KMS-11 (cell line): ENCODE measurements around the gene OCEL1.

Source experiments
- H2AFZ ChIP-seq: fragments of 200-600 bp; sonication (generic); 2 replicates; pipeline ENCODE4 v1.6.1; 2016; ENCODE audit warnings: antibody characterized with exemption, mixed run types, low read depth
- H3K27ac ChIP-seq: fragments of 200-600 bp; sonication (generic); 2 replicates; pipeline ENCODE4 v1.6.1; 2016; ENCODE audit warnings: mild to moderate bottlenecking, mixed run types
- H3K27me3 ChIP-seq: fragments of 200-600 bp; sonication (generic); 2 replicates; pipeline ENCODE4 v1.6.1; 2017; ENCODE audit warnings: mild to moderate bottlenecking, low read depth, mixed run types, moderate library complexity; ENCODE audit not compliant: insufficient read depth
- H3K36me3 ChIP-seq: fragments of 200-600 bp; sonication (generic); 2 replicates; pipeline ENCODE4 v1.6.1; 2017; ENCODE audit warnings: mild to moderate bottlenecking, mixed run types; ENCODE audit not compliant: insufficient read depth
- H3K4me1 ChIP-seq: fragments of 200-600 bp; sonication (generic); 2 replicates; pipeline ENCODE4 v1.6.1; 2016; ENCODE audit warnings: mild to moderate bottlenecking, low read depth, mixed run types; ENCODE audit not compliant: poor library complexity, severe bottlenecking
- H3K4me2 ChIP-seq: fragments of 200-600 bp; sonication (generic); 2 replicates; pipeline ENCODE4 v1.7.0; 2016; ENCODE audit warnings: mild to moderate bottlenecking, mixed run types
- H3K4me3 ChIP-seq: fragments of 200-600 bp; sonication (generic); IDR thresholded peaks from 2 replicates; pipeline ENCODE4 v1.6.1; 2017; ENCODE audit warnings: low read depth, low read length, mixed read lengths; ENCODE audit not compliant: insufficient read depth
- H3K79me2 ChIP-seq: fragments of 200-600 bp; sonication (generic); 2 replicates; pipeline ENCODE4 v1.6.1; 2016; ENCODE audit warnings: low read depth, mixed run types; ENCODE audit not compliant: insufficient read depth
- H3K9ac ChIP-seq: fragments of 200-600 bp; sonication (generic); 2 replicates; pipeline ENCODE4 v1.6.1; 2016; ENCODE audit warnings: mild to moderate bottlenecking, mixed run types
- H4K20me1 ChIP-seq: fragments of 200-600 bp; sonication (generic); 2 replicates; pipeline ENCODE4 v1.6.1; 2016; ENCODE audit warnings: mild to moderate bottlenecking, mixed run types; ENCODE audit not compliant: insufficient read depth
- TF ChIP-seq, protein P1 (sequence below): fragments of 200-600 bp; sonication (generic); conservative IDR thresholded peaks from 2 replicates; pipeline ENCODE4 v1.6.1; 2017; ENCODE audit warnings: low read depth, mild to moderate bottlenecking, antibody characterized with exemption, low read length, moderate library complexity, mixed read lengths

The OCEL1 gene

GRCh38 chr19:17213334-17213733 is 12.7 kb upstream of the OCEL1 start:
- Histone ChIP-seq H3K4me2 (no peak overlapping the region), H3K36me3 (no peaks in the 10 kb centered on the region)

GRCh38 chr19:17214508-17215126 is 11.4 kb upstream of the OCEL1 start:
- Histone ChIP-seq H3K4me1 (peaks cover 15% of the 10 kb centered on the region), H3K4me3 (no peak overlapping the region), H3K27ac (peak overlapping the region; percentile 66), H3K9ac (peak overlapping the region; percentile 83), H4K20me1 (no peaks in the 10 kb centered on the region), H3K79me2 (no peaks in the 10 kb centered on the region), H3K36me3 (no peaks in the 10 kb centered on the region), H2AFZ (peak overlapping the region; percentile 73; the same call in 1 of the 2 replicates), H3K4me2 (peak overlapping the region; percentile 99), H3K27me3 (no peaks in the 10 kb centered on the region)
- TF ChIP-seq, protein P1, sequence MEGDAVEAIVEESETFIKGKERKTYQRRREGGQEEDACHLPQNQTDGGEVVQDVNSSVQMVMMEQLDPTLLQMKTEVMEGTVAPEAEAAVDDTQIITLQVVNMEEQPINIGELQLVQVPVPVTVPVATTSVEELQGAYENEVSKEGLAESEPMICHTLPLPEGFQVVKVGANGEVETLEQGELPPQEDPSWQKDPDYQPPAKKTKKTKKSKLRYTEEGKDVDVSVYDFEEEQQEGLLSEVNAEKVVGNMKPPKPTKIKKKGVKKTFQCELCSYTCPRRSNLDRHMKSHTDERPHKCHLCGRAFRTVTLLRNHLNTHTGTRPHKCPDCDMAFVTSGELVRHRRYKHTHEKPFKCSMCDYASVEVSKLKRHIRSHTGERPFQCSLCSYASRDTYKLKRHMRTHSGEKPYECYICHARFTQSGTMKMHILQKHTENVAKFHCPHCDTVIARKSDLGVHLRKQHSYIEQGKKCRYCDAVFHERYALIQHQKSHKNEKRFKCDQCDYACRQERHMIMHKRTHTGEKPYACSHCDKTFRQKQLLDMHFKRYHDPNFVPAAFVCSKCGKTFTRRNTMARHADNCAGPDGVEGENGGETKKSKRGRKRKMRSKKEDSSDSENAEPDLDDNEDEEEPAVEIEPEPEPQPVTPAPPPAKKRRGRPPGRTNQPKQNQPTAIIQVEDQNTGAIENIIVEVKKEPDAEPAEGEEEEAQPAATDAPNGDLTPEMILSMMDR, result no peak

More at GRCh38 chr19:17213334-17213733, 12.7 kb upstream of the OCEL1 start:
- Histone ChIP-seq H3K9ac (no peak overlapping the region), H2AFZ (no peak overlapping the region), H3K79me2 (no peaks in the 10 kb centered on the region), H3K4me3 (no peak overlapping the region), H3K4me1 (peaks cover 15% of the 10 kb centered on the region), H4K20me1 (no peaks in the 10 kb centered on the region), H3K27me3 (no peaks in the 10 kb centered on the region), H3K27ac (no peak overlapping the region)
- TF ChIP-seq, protein P1, result no peak

DNA sequence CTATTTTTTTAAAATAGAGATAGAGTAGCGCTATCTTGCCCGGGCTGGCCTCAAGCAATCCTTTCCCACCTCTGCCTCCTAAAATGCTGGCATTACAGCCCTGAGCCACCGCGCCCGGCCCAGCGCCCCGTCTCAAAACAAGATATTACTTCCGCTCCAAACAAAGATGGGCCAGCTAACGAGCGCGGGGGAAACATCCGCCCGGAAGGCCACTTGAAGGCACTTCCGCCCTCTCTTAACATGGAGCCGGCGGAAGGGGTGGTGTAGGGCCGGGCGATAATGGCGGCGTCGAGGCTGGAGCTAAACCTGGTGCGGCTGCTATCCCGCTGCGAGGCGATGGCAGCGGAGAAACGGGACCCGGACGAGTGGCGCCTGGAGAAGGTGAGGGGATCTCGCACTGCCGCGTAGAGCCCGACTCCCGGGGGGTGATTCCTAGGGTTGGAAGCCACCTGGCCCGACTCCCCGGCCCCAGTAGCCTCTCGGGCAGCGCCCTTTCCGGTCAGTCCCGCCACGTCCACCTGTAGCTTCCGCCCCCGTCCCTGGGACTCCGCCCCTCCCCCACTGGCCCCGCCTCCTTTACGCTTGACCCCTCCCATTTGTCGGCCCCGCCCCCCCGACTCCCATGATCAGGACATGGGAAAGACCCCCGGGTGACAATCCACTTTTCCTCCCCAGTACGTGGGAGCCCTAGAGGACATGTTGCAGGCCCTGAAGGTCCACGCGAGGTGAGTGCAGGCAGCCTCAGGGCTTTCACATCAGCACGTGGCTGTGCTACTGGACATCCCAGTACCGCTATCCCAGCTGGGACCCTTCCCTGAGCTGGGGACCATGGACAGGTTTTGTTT is 10.7 kb upstream of the OCEL1 start, which contains the start of gene USE1:
Gene USE1 (plus strand): TSS at position 231 of the 845 bp plus-strand sequence. CDS start 49 bp downstream, at position 280.
- Histone ChIP-seq H3K4me2 (peak within 1 kb of the TSS; percentile 99), H4K20me1 (no peaks in the 10 kb centered on the region), H3K4me3 (no peak within 1 kb of the TSS), H3K4me1 (peaks cover 15% of the 10 kb centered on the region), H3K9ac (peak within 1 kb of the TSS; percentile 83), H3K79me2 (no peaks in the 10 kb centered on the region), H3K36me3 (no peaks in the 10 kb centered on the region), H3K27me3 (no peaks in the 10 kb centered on the region), H2AFZ (peak within 1 kb of the TSS; percentile 73; the same call in 1 of the 2 replicates), H3K27ac (peak within 1 kb of the TSS; percentile 66)
- TF ChIP-seq, protein P1, result no peak; the same call in 1 of the 2 replicates

- Histone ChIP-seq H3K4me2 (peak overlapping the region; percentile 99), H3K27ac (no peak overlapping the region), H3K27me3 (no peaks in the 10 kb centered on the region), H3K36me3 (no peaks in the 10 kb centered on the region), H3K9ac (peak overlapping the region; percentile 83; the same call in 1 of the 2 replicates), H3K4me1 (peaks cover 15% of the 10 kb centered on the region), H3K4me3 (no peak overlapping the region), H3K79me2 (no peaks in the 10 kb centered on the region), H2AFZ (peak overlapping the region; percentile 73; the same call in 1 of the 2 replicates), H4K20me1 (no peaks in the 10 kb centered on the region)
- TF ChIP-seq, protein P1, result no peak; the same call in 1 of the 2 replicates
Observed at GRCh38 chr19:17216058-17216670, 9.9 kb upstream of the OCEL1 start.
